ENCODE data around the gene PHF5A. TPM values are rescaled to one million over a fixed set of nuclear protein-coding genes. Genes with fewer than 3 reads are reported as not detected.
"Not testable (repeated sequence)": the region's sequence is repeated elsewhere in the genome, so short reads cannot be mapped to it uniquely, and the experiment has no call there.

Gene PHF5A
- total RNA-seq, 3 donors from 2014 or later: 27.0 to 31.7 (median 29.7) TPM

- ATAC-seq (no peak), DNase-seq (no peak)
- Histone ChIP-seq H3K4me3 (no peak overlapping the region), H3K36me3 (ENCODE audit: low read depth) (peaks cover 5% of the 10 kb centered on the region), H3K9me3 (no peaks in the 10 kb centered on the region), H3K4me1 (ENCODE audit: low read depth) (no peaks in the 10 kb centered on the region)
- intact Hi-C loops (cut with DNase I, micrococcal nuclease): no loop called here
- TF ChIP-seq, protein P1, sequence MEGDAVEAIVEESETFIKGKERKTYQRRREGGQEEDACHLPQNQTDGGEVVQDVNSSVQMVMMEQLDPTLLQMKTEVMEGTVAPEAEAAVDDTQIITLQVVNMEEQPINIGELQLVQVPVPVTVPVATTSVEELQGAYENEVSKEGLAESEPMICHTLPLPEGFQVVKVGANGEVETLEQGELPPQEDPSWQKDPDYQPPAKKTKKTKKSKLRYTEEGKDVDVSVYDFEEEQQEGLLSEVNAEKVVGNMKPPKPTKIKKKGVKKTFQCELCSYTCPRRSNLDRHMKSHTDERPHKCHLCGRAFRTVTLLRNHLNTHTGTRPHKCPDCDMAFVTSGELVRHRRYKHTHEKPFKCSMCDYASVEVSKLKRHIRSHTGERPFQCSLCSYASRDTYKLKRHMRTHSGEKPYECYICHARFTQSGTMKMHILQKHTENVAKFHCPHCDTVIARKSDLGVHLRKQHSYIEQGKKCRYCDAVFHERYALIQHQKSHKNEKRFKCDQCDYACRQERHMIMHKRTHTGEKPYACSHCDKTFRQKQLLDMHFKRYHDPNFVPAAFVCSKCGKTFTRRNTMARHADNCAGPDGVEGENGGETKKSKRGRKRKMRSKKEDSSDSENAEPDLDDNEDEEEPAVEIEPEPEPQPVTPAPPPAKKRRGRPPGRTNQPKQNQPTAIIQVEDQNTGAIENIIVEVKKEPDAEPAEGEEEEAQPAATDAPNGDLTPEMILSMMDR (IDR thresholded peaks at IDR 0.05): no peak
Measured at GRCh38 chr22:41436322-41437113, 32.0 kb downstream of the PHF5A start.

- TF ChIP-seq, protein P1 (IDR thresholded peaks at IDR 0.05): no peak
- intact Hi-C loops (cut with DNase I, micrococcal nuclease): no loop called here
- Histone ChIP-seq H3K4me1 (ENCODE audit: low read depth) (no peaks in the 10 kb centered on the region), H3K9me3 (no peaks in the 10 kb centered on the region), H3K4me3 (no peak overlapping the region), H3K36me3 (ENCODE audit: low read depth) (peaks cover 5% of the 10 kb centered on the region)
- ATAC-seq (no peak), DNase-seq (no peak)
Measured at GRCh38 chr22:41435560-41435959, 32.9 kb downstream of the PHF5A start.

GRCh38 chr22:41434361-41435003 lies 34.0 kb downstream of the PHF5A start:
- intact Hi-C loops (cut with DNase I, micrococcal nuclease); DNase-seq; H3K4me3 ChIP-seq; H3K4me1 ChIP-seq (ENCODE audit: low read depth); ATAC-seq; H3K9me3 ChIP-seq; H3K36me3 ChIP-seq (ENCODE audit: low read depth): not testable (repeated sequence)

- intact Hi-C loops (cut with DNase I, micrococcal nuclease); ATAC-seq; H3K36me3 ChIP-seq (ENCODE audit: low read depth); DNase-seq; H3K9me3 ChIP-seq; H3K4me1 ChIP-seq (ENCODE audit: low read depth); H3K4me3 ChIP-seq: not testable (repeated sequence)
Measured at GRCh38 chr22:41433480-41433879, 35.0 kb downstream of the PHF5A start.

GRCh38 chr22:41431656-41432055 lies 36.8 kb downstream of the PHF5A start:
- Histone ChIP-seq H3K4me3 (no peak overlapping the region), H3K9me3 (no peaks in the 10 kb centered on the region), H3K4me1 (ENCODE audit: low read depth) (no peaks in the 10 kb centered on the region), H3K36me3 (ENCODE audit: low read depth) (peaks cover 5% of the 10 kb centered on the region)
- ATAC-seq (no peak), DNase-seq (no peak)
- TF ChIP-seq, protein P1 (IDR thresholded peaks at IDR 0.05): no peak
- intact Hi-C loops (cut with DNase I, micrococcal nuclease): no loop called here

DNA sequence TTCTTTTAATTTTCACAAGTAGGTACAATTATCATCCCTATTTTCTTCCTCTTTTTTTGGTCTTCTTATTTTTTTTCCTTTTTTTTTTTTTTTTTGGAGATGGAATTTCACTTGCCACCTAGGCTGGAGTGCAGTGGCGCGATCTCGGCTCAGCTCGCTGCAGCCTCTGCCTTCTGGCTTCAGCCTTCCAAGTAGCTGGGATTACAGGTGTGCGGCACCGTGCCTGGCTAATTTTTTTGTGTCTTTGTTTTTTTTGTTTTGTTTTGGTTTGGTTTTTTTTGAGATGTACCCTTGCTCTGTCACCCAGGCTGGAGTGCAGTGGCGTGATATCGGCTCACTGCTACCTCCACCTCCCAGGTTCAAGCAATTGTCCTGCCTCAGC lies 38.5 kb downstream of the PHF5A start:
- Histone ChIP-seq H3K4me1 (ENCODE audit: low read depth) (no peaks in the 10 kb centered on the region), H3K9me3 (no peaks in the 10 kb centered on the region), H3K4me3 (no peak overlapping the region), H3K36me3 (ENCODE audit: low read depth) (no peaks in the 10 kb centered on the region)
- no peak for ATAC-seq
- no peak for DNase-seq
- TF ChIP-seq, protein P1 (IDR thresholded peaks at IDR 0.05): no peak
- intact Hi-C loops (cut with DNase I, micrococcal nuclease): no loop called here
